ENCODE measurements around the gene RASAL2.
"Not testable (repeated sequence)": the region's sequence is repeated elsewhere in the genome, so short reads cannot be mapped to it uniquely, and the experiment has no call there.

The RASAL2 gene

GRCh38 chr1:178354816-178355215, 260.9 kb downstream of the RASAL2 start:
- no peak for DNase-seq

GRCh38 chr1:178356299-178356698, 262.4 kb downstream of the RASAL2 start:
- no peak for DNase-seq

GRCh38 chr1:178358456-178358855, 264.6 kb downstream of the RASAL2 start:
- DNase-seq, result no peak

- DNase-seq, result no peak
These were observed 266.5 kb downstream of the RASAL2 start for GRCh38 chr1:178360421-178360820.

GRCh38 chr1:178361847-178362246, 267.9 kb downstream of the RASAL2 start:
- DNase-seq, result no peak

- DNase-seq, result no peak
These were observed 268.8 kb downstream of the RASAL2 start for GRCh38 chr1:178362747-178363146.

GRCh38 chr1:178364782-178365181, 270.9 kb downstream of the RASAL2 start:
- DNase-seq, result no peak

- DNase-seq, result no peak
These were observed 273.2 kb downstream of the RASAL2 start for GRCh38 chr1:178367151-178367550.

GRCh38 chr1:178368208-178368607, 274.3 kb downstream of the RASAL2 start:
- DNase-seq, result no peak

- no peak for DNase-seq
These were observed 277.3 kb downstream of the RASAL2 start for GRCh38 chr1:178371235-178371634.

- DNase-seq, result no peak
These were observed 278.1 kb downstream of the RASAL2 start for GRCh38 chr1:178371933-178372388.

GRCh38 chr1:178374016-178374415, 280.1 kb downstream of the RASAL2 start:
- DNase-seq, result no peak

- DNase-seq, result no peak
These were observed 282.1 kb downstream of the RASAL2 start for GRCh38 chr1:178376008-178376407.

- no peak for DNase-seq
These were observed 285.9 kb downstream of the RASAL2 start for GRCh38 chr1:178379807-178380206.

GRCh38 chr1:178382372-178382771, 288.5 kb downstream of the RASAL2 start:
- DNase-seq, result peak; percentile 0

- no peak for DNase-seq
These were observed 291.8 kb downstream of the RASAL2 start for GRCh38 chr1:178385662-178386061.

GRCh38 chr1:178388418-178389145, 294.7 kb downstream of the RASAL2 start:
- no peak for DNase-seq

GRCh38 chr1:178389441-178389840, 295.5 kb downstream of the RASAL2 start:
- DNase-seq, result no peak

GRCh38 chr1:178390280-178390679, 296.4 kb downstream of the RASAL2 start:
- not testable (repeated sequence) for DNase-seq

- DNase-seq, result no peak
These were observed 299.5 kb downstream of the RASAL2 start for GRCh38 chr1:178393370-178393769.

- DNase-seq, result no peak
These were observed 302.9 kb downstream of the RASAL2 start for GRCh38 chr1:178396789-178397188.

GRCh38 chr1:178397678-178398077, 303.8 kb downstream of the RASAL2 start:
- no peak for DNase-seq

- no peak for DNase-seq
These were observed 305.3 kb downstream of the RASAL2 start for GRCh38 chr1:178399177-178399728.

- no peak for DNase-seq
These were observed 311.2 kb downstream of the RASAL2 start for GRCh38 chr1:178405137-178405536.

- no peak for DNase-seq
These were observed 313.3 kb downstream of the RASAL2 start for GRCh38 chr1:178407215-178407614.
